H9 (cell line): ENCODE results near the gene ADGRD1. TPM values are rescaled to one million over a fixed set of nuclear protein-coding genes. Genes with fewer than 3 reads are reported as not detected.

Source experiments
- DNase-seq: peaks from one replicate; pipeline ENCODE4 v3.0.0-alpha.2; 2017
- H2AFZ ChIP-seq: one replicate; pipeline ENCODE4 v1.6.1; 2013; ENCODE audit warnings: mild to moderate bottlenecking, low read length, control low read depth, moderate library complexity
- H2AK5ac ChIP-seq: 2 replicates; pipeline ENCODE4 v1.6.1; 2013; ENCODE audit warnings: low read length, control low read depth, mixed read lengths; ENCODE audit not compliant: insufficient read length
- H2BK120ac ChIP-seq: one replicate; pipeline ENCODE4 v1.6.1; 2013; ENCODE audit warnings: low read depth, mild to moderate bottlenecking, low read length, control low read depth, inconsistent platforms; ENCODE audit not compliant: poor library complexity, severe bottlenecking
- H2BK12ac ChIP-seq: 2 replicates; pipeline ENCODE4 v1.6.1; 2013; ENCODE audit warnings: low read length, control low read depth, mixed read lengths, low read depth; ENCODE audit not compliant: insufficient read length
- H2BK15ac ChIP-seq: 2 replicates; pipeline ENCODE4 v1.6.1; 2013; ENCODE audit warnings: low read depth, low read length, control low read depth
- H2BK20ac ChIP-seq: one replicate; pipeline ENCODE4 v1.6.1; 2013; ENCODE audit warnings: low read depth, mild to moderate bottlenecking, low read length, control low read depth, inconsistent platforms; ENCODE audit not compliant: poor library complexity, severe bottlenecking
- H2BK5ac ChIP-seq: 2 replicates; pipeline ENCODE4 v1.6.1; 2013; ENCODE audit warnings: low read length, control low read depth, mixed read lengths; ENCODE audit not compliant: insufficient read length
- H3K14ac ChIP-seq: 2 replicates; pipeline ENCODE4 v1.6.1; 2013; ENCODE audit warnings: low read length, control low read depth; ENCODE audit not compliant: insufficient read depth
- H3K18ac ChIP-seq: 2 replicates; pipeline ENCODE4 v1.6.1; 2013; ENCODE audit warnings: low read depth, mild to moderate bottlenecking, mixed read lengths, low read length, control low read depth; ENCODE audit not compliant: insufficient read length
- H3K23ac ChIP-seq: 2 replicates; pipeline ENCODE4 v1.6.1; 2013; ENCODE audit warnings: low read length, control low read depth, mixed read lengths, low read depth; ENCODE audit not compliant: insufficient read length
- H3K23me2 ChIP-seq: 2 replicates; pipeline ENCODE4 v1.6.1; 2013; ENCODE audit warnings: low read depth, mild to moderate bottlenecking, mixed read lengths, low read length, control low read depth; ENCODE audit not compliant: insufficient read length, poor library complexity, severe bottlenecking
- H3K27ac ChIP-seq: 2 replicates; pipeline ENCODE4 v1.5.1; 2013; ENCODE audit warnings: low read length, control low read depth, mixed read lengths, low read depth; ENCODE audit not compliant: insufficient read length
- H3K27me3 ChIP-seq: 2 replicates; pipeline ENCODE4 v1.6.1; 2013; ENCODE audit warnings: low read length, control low read depth, inconsistent platforms; ENCODE audit not compliant: insufficient read depth
- H3K4ac ChIP-seq: 2 replicates; pipeline ENCODE4 v1.6.1; 2013; ENCODE audit warnings: low read depth, mild to moderate bottlenecking, control low read depth, inconsistent platforms, low read length, moderate library complexity
- H3K4me1 ChIP-seq: 2 replicates; pipeline ENCODE4 v1.6.1; 2013; ENCODE audit warnings: low read length, control low read depth, inconsistent platforms; ENCODE audit not compliant: insufficient read depth
- H3K4me2 ChIP-seq: 2 replicates; pipeline ENCODE4 v1.6.1; 2013; ENCODE audit warnings: low read length, control low read depth, mixed read lengths; ENCODE audit not compliant: insufficient read length, insufficient read depth
- H3K56ac ChIP-seq: 2 replicates; pipeline ENCODE4 v1.6.1; 2013; ENCODE audit warnings: low read depth, mild to moderate bottlenecking, mixed read lengths, low read length, control low read depth; ENCODE audit not compliant: insufficient read length
- H3K79me1 ChIP-seq: 2 replicates; pipeline ENCODE4 v1.6.1; 2013; ENCODE audit warnings: low read depth, mild to moderate bottlenecking, moderate library complexity, low read length, control low read depth, inconsistent platforms; ENCODE audit not compliant: insufficient read depth, poor library complexity, severe bottlenecking
- H3K79me2 ChIP-seq: 2 replicates; pipeline ENCODE4 v1.6.1; 2013; ENCODE audit warnings: low read length, control low read depth, inconsistent platforms; ENCODE audit not compliant: insufficient read depth
- H3K9ac ChIP-seq: 2 replicates; pipeline ENCODE4 v1.6.1; 2013; ENCODE audit warnings: low read length, control low read depth, mixed read lengths; ENCODE audit not compliant: insufficient read length; ENCODE audit errors: extremely low read depth
- H3K9me3 ChIP-seq: one replicate; pipeline ENCODE4 v1.6.1; 2013; ENCODE audit warnings: low read depth, low read length, inconsistent platforms; ENCODE audit not compliant: control insufficient read depth
- H3T11ph ChIP-seq: one replicate; pipeline ENCODE4 v1.6.1; 2013; ENCODE audit warnings: mild to moderate bottlenecking, low read length, control low read depth, inconsistent platforms
- H4K20me1 ChIP-seq: one replicate; pipeline ENCODE4 v1.6.1; 2013; ENCODE audit not compliant: control insufficient read depth, insufficient read length, insufficient read depth
- H4K5ac ChIP-seq: 2 replicates; pipeline ENCODE4 v1.6.1; 2013; ENCODE audit warnings: low read depth, mild to moderate bottlenecking, mixed read lengths, low read length, control low read depth; ENCODE audit not compliant: insufficient read length
- H4K8ac ChIP-seq: replicated peaks from 2 replicates; pipeline ENCODE4 v1.6.1; 2013; ENCODE audit warnings: low read length, control low read depth, mixed read lengths, low read depth; ENCODE audit not compliant: insufficient read length
- H4K91ac ChIP-seq: 2 replicates; pipeline ENCODE4 v1.6.1; 2013; ENCODE audit warnings: low read depth, mild to moderate bottlenecking, moderate library complexity, mixed read lengths, low read length, control low read depth; ENCODE audit not compliant: insufficient read length
- H3K27ac Mint-ChIP-seq, 3 experiments: 2 replicates in 2 of 3; 3 replicates in 1 of 3; pipeline ENCODE4 v1.8.0; 2020 to 2021; ENCODE audit warnings: mixed read lengths in 3 of 3, mild to moderate bottlenecking in 1 of 3, moderate library complexity in 1 of 3
- H3K27me3 Mint-ChIP-seq: 2 replicates; pipeline ENCODE4 v1.8.0; 2021; ENCODE audit warnings: low read depth, mild to moderate bottlenecking, moderate library complexity, mixed read lengths
- H3K36me3 Mint-ChIP-seq, 3 experiments: 2 replicates in 2 of 3; 3 replicates in 1 of 3; pipeline ENCODE4 v1.8.0; 2020 to 2021; ENCODE audit warnings: low read depth in 3 of 3, mixed read lengths in 3 of 3; ENCODE audit not compliant: insufficient read depth in 1 of 3
- H3K4me1 Mint-ChIP-seq, 2 experiments: 2 replicates each; pipeline ENCODE4 v1.8.0; 2020; ENCODE audit warnings: mixed read lengths in 2 of 2
- H3K4me3 Mint-ChIP-seq, 2 experiments: 2 replicates in 1 of 2; 3 replicates in 1 of 2; pipeline ENCODE4 v1.8.0; 2020 to 2021; ENCODE audit warnings: mild to moderate bottlenecking in 2 of 2, mixed read lengths in 2 of 2, moderate library complexity in 1 of 2
- H3K9me3 Mint-ChIP-seq, 2 experiments: 2 replicates in 1 of 2; 3 replicates in 1 of 2; pipeline ENCODE4 v1.8.0; 2020; ENCODE audit warnings: mild to moderate bottlenecking in 2 of 2, mixed read lengths in 2 of 2, moderate library complexity in 1 of 2
- CTCF ChIP-seq: fragments of 200-600 bp; sonication (generic); conservative IDR thresholded peaks from 3 replicates; pipeline ENCODE4 v1.8.0; 2021; ENCODE audit warnings: antibody characterized with exemption, mild to moderate bottlenecking
- WGBS: extraction: QIAGEN DNeasy Blood & Tissue Kit; methylation state at CpG from one replicate; pipeline ENCODE4 v1.1.7; 2013; ENCODE audit warnings: missing lambda C conversion rate, low lambda C conversion rate, mixed read lengths; ENCODE audit not compliant: insufficient read length; ENCODE audit errors: extremely low coverage; 5-methylcytosine and 5-hydroxymethylcytosine counted together
- total RNA-seq: library from RNA; stranded (reverse); gene quantifications from 2 replicates; pipeline ENCODE4 v1.2.1, GENCODE V29; 2021

Gene ADGRD1
- total RNA-seq, 1 experiment from 2014 or later = 0.52 TPM

GRCh38 chr12:131021154-131021541, 67.4 kb downstream of the ADGRD1 start:
- H2BK12ac ChIP-seq = no peak overlapping the region
- H3K36me3 Mint-ChIP-seq = no peaks in the 10 kb centered on the region
- no peaks in the 10 kb centered on the region for H3K27me3 ChIP-seq
- no peak overlapping the region for H3K27ac Mint-ChIP-seq
- H2BK120ac ChIP-seq = no peak overlapping the region
- H3T11ph ChIP-seq = no peak overlapping the region
- no peak overlapping the region for H3K23ac ChIP-seq
- H3K4me3 Mint-ChIP-seq = no peak overlapping the region
- H3K23me2 ChIP-seq = no peaks in the 10 kb centered on the region
- no peaks in the 10 kb centered on the region for H3K79me2 ChIP-seq
- no peak overlapping the region for H3K4ac ChIP-seq
- no peak for TF ChIP-seq CTCF
- H3K14ac ChIP-seq = no peak overlapping the region
- no peak overlapping the region for H3K27ac ChIP-seq
- H3K4me1 ChIP-seq = no peaks in the 10 kb centered on the region
- H3K9ac ChIP-seq = no peak overlapping the region
- no peak overlapping the region for H2AFZ ChIP-seq
- no peak overlapping the region for H4K91ac ChIP-seq
- H2BK15ac ChIP-seq = no peak overlapping the region
- H4K8ac ChIP-seq = no peak overlapping the region
- no peak overlapping the region for H2BK5ac ChIP-seq
- H3K56ac ChIP-seq = no peak overlapping the region
- no peaks in the 10 kb centered on the region for H3K4me1 Mint-ChIP-seq
- no peaks in the 10 kb centered on the region for H4K20me1 ChIP-seq
- peaks cover 4% of the 10 kb centered on the region for H3K27me3 Mint-ChIP-seq
- H3K79me1 ChIP-seq = no peaks in the 10 kb centered on the region
- no CpG with 5 or more reads among the region's 20 CpGs for WGBS
- no peaks in the 10 kb centered on the region for H3K9me3 Mint-ChIP-seq
- H4K5ac ChIP-seq = no peak overlapping the region
- no peak overlapping the region for H3K4me2 ChIP-seq
- no peak for DNase-seq
- no peak overlapping the region for H3K18ac ChIP-seq
- no peak overlapping the region for H2BK20ac ChIP-seq
- H2AK5ac ChIP-seq = no peak overlapping the region
- no peaks in the 10 kb centered on the region for H3K9me3 ChIP-seq
